ENCODE results near the gene HTATSF1. TPM values are rescaled to one million over a fixed set of nuclear protein-coding genes. Genes with fewer than 3 reads are reported as not detected.

Gene HTATSF1
- total and polyA plus RNA-seq, 10 of the 15 experiments (the other 5 are each of a cell fraction or from before 2014, with no cell fraction given): 1.9 to 59.8 (median 28.3) TPM

GRCh38 chrX:136531951-136532350 is 34.6 kb downstream of the HTATSF1 start, which contains the start of gene VGLL1:
Gene VGLL1 (plus strand): TSS chrX:136532215. CDS start chrX:136536021, 3,806 bp downstream.
- Histone ChIP-seq H2AFZ (ENCODE audit: control insufficient read depth, low read depth, low read length) (no peak within 1 kb of the TSS), H3K36me3 (ENCODE audit: control insufficient read depth in 2 of 2, insufficient read depth in 2 of 2, low read length in 1 of 2) (no peaks in the 10 kb centered on the region), H3K9ac (ENCODE audit: control insufficient read depth, insufficient read depth, low read length) (no peak within 1 kb of the TSS), H3K4me1 (ENCODE audit: control insufficient read depth, insufficient read depth, low read length) (no peaks in the 10 kb centered on the region), H3K27me3 (replicated peaks in 1 of 2; ENCODE audit: control insufficient read depth in 2 of 2, insufficient read depth in 2 of 2, low read length in 1 of 2) (no peaks in the 10 kb centered on the region), H3K9me3 (replicated peaks; ENCODE audit: control insufficient read depth, insufficient read depth, low read length) (no peaks in the 10 kb centered on the region), H3K4me3 (no peak within 1 kb of the TSS), H3K27ac (ENCODE audit: control insufficient read depth, insufficient read depth) (no peak within 1 kb of the TSS), H3K79me2 (ENCODE audit: control insufficient read depth, insufficient read depth, low read length) (no peaks in the 10 kb centered on the region), H4K20me1 (ENCODE audit: control insufficient read depth, insufficient read depth) (no peaks in the 10 kb centered on the region), H3K4me2 (ENCODE audit: control insufficient read depth, insufficient read depth) (no peak within 1 kb of the TSS)
- BruUV-seq (replicated peaks): no TSS peak
- in situ Hi-C loops (cut with MboI): no loop called here
- ChIA-PET SMC1A (ENCODE audit: uncharacterized antibody, unreplicated experiment) (interaction anchor here (0.6 kb wide), 1 partner anchor 23 kb away, joined by 4 read pairs; no protein-coding TSS in a partner anchor), POLR2A (interaction anchor here (0.6 to 0.7 kb wide), 2 partner anchors 36 to 280 kb away, joined by 4 read pairs; no protein-coding TSS in a partner anchor), RAD21 (ENCODE audit: unreplicated experiment) (no interaction called here), CTCF (no interaction called here)
- TF ChIP-seq CREM (IDR thresholded peaks at IDR 0.05; ENCODE audit: low read depth) (no peak), ESRRA (IDR thresholded peaks at IDR 0.05; ENCODE audit: low read length) (no peak), ZNF207 (IDR thresholded peaks at IDR 0.05; ENCODE audit: borderline replicate concordance) (no peak), RAD51 (IDR thresholded peaks at IDR 0.05) (no peak), RAD21 (IDR thresholded peaks at IDR 0.05; ENCODE audit: insufficient read depth, low read depth, low read length) (no peak), CTCF (IDR thresholded peaks at IDR 0.05 in 2 of 3, conservative IDR thresholded peaks at IDR 0.05 in 1 of 3; ENCODE audit: control insufficient read depth in 2 of 3, extremely low read depth in 1 of 3, insufficient read depth in 1 of 3, low read depth in 3 of 3, low read length in 3 of 3) (no peak), KLF5 (IDR thresholded peaks at IDR 0.05; ENCODE audit: partially characterized antibody) (no peak), HDAC2 (IDR thresholded peaks at IDR 0.05) (no peak)
- ATAC-seq (no peak), DNase-seq (ENCODE audit: low read depth, low spot score) (no peak), FAIRE-seq (no peak)
- WGBS (ENCODE audit: insufficient coverage, insufficient replicate concordance, low lambda C conversion rate, missing lambda C conversion rate): 41% methylated on average over 3 of the region's 3 CpGs
- intact Hi-C loops (cut with micrococcal nuclease; ENCODE audit: unreplicated experiment): no loop called here

Data from GM12878 (cell line).